GM20431 (cell line): Measurements from ENCODE around the gene EVL.
"Not testable (repeated sequence)": the region's sequence is repeated elsewhere in the genome, so short reads cannot be mapped to it uniquely, and the experiment has no call there.

ENCODE experiments used
- in situ Hi-C: fragments of 300-500 bp; cut with MseI, MboI; formaldehyde crosslinking; loops from one replicate; pipeline ENCODE4 v1.15.0; 2020; ENCODE audit warnings: low sequenced_read_pairs; ENCODE audit not compliant: unreplicated experiment

EVL gene

GRCh38 chr14:100063314-100063941, 1.8 kb upstream of the EVL start:
- in situ Hi-C loops: no loop called here

- in situ Hi-C loops: not testable (repeated sequence)
These were observed 708 bp upstream of the EVL start for GRCh38 chr14:100064335-100065092.

DNA sequence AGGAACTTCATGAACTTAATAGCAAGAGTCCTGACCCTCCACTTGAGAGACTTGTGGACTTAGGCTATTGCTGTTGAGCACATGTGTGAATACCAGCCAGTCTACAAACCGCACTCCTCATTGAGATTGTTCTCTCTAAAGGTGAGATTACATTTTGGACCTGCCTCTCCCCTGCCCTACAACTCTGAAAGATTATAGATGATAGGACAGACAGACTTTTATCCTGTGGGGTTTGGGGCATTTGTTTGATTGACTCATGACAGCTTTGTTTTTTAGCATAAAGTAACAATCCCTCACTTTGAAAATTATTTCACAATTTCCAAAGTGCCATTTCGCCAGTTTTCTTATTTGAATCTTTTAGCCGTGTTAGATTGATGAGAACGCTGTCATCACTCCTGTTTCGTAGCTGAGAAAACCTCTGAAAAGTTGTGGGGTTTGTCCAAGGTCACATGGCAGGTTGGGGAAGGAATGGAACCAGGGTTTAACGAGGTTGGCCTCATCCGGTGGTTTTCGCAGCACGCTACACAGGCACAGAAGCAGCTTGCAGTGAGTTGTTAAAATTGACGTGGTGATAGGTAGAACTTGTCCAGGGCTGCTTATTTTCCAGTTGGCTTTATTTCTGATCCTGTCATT, 836 bp downstream of the EVL start:
- in situ Hi-C loops: no loop called here

GRCh38 chr14:100066962-100067361, 1.7 kb downstream of the EVL start:
- in situ Hi-C loops: no loop called here

- in situ Hi-C loops: no loop called here
These were observed 2.3 kb downstream of the EVL start for GRCh38 chr14:100067481-100067880.

- in situ Hi-C loops: no loop called here
These were observed 3.0 kb downstream of the EVL start for GRCh38 chr14:100067971-100068959.

DNA sequence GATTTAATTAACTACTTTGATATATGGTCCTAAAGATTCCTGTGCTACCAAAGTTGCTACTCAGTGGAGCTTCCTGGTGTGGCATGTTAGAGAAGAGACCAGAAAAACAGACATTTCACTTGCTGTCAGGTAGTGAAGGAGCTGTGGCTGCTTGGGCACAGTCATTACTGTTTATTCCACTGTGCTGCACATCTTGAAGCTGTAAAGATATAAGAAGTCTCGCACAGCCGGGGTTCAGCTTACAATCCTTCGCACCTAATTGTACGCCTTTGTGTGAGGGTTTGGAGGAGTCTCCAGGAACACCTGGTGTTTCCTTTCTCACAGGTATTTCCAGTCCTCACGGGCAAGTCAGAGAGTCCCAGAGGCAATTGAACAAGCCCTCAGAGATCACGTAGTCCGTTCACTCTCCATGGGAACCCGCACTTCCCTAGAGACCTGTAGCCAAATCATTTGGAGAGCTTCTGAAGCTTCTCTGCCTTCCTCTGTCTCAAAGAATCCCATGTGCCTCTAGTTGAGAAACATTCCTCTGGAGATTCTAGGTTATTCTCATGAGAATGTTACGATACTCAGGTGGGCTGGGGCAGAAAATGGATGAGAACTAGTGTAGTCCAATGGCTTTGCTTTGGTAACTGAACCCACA, 4.1 kb downstream of the EVL start:
- in situ Hi-C loops: no loop called here

DNA sequence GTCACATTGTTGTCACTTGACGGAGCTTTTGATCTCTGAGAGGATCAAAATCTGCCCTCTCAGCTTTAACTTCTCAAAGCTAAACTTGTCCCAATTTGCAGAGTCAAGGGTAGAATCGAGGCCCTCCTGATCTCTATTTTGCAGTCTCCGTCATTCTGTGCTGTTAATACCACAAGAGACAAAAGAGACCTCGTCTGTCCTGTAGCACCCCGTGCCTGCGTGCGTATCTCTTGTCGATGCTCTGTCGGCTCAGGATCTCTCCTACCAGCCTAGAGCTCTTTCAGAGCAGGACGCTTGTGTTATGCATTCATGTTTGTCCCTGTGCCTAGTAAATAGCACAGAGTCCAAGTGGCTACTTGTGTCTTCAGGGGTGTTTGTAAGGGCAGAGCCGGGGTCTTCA, 5.1 kb downstream of the EVL start:
- in situ Hi-C loops: no loop called here

DNA sequence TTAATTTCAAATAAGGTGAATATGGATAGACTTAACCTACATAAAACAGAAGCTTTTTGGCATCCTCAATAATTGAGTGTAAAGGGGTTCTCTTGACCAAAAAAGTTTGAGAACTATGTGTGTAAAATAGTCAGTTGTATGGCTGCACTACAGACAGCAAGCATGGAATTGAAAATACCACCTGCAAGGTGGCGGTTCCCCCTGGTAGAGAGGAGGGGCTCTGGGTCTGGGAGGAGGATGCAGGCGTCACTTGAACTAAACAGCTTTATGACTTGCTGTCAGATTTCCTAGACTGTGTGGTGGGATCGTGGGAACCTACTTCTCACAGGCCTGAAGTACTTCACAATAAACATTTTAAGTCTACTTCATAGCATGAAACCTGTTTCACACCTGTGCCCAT, 6.3 kb downstream of the EVL start:
- in situ Hi-C loops: no loop called here

GRCh38 chr14:100072783-100073346, 7.6 kb downstream of the EVL start:
- in situ Hi-C loops: no loop called here

DNA sequence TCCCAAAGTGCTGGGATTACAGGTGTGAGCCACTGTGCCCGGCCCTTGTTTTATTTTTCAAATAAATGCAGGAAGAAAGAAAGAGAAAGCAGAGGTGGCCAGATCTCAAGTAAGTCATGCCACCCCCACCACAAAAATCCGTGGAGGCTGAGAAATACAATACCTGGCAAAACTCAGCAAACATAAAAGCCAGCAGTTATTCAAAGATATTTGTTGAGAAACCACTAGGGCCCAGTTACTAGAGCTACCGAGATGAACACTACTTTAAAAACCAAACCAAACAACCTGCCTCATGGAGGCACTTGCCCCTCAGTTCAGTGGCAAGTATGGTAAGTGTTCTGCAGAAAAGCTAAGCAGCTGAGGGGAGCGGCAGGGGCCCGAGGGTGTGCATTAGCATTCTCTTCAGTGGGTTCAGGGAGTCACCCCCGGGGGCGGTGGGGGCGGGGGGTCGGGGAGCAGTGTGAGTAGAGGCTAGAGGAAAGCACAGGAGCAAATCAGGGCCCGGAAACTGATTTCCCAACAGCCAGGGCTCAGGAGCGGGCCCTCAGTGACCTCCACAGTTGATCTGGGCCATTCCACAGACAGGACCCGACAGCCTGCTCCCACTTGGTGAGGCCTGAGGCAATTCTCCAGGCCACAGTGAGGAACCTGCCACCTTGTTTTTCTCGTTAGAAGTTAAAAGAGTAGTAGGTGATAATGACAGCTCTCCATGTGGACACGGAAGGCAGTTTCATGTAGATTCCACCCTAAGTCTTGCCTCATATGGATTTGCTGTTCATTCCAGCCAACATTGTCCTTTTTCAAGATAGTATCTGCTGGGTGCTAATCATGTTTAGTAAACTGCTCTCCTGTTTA, 8.6 kb downstream of the EVL start:
- in situ Hi-C loops: no loop called here

GRCh38 chr14:100074431-100075100, 9.3 kb downstream of the EVL start:
- in situ Hi-C loops: no loop called here

DNA sequence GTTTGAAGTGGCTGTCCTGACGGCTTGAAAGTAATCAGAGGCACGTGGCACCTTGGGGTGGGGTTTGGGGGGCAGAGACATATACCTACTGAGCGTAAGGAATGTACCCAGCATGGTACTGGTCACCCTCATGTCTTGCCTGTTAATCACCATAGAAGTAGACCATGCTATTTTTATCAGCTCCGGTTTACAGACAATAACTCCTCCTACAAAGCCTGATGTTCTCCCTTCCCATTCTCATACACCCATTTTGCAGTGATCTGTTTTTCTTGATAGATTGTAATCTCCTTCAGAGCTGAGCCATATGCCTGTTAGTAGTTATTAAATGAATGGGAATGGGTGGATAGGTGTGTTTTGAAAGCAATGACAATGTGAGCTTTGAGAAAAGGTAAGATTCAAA, 10.5 kb downstream of the EVL start:
- in situ Hi-C loops: no loop called here

GRCh38 chr14:100076133-100076532, 10.9 kb downstream of the EVL start:
- in situ Hi-C loops: no loop called here

- in situ Hi-C loops: no loop called here
These were observed 11.4 kb downstream of the EVL start for GRCh38 chr14:100076606-100077005.

GRCh38 chr14:100077441-100077840, 12.2 kb downstream of the EVL start:
- in situ Hi-C loops: no loop called here

GRCh38 chr14:100078216-100078803, 13.1 kb downstream of the EVL start:
- in situ Hi-C loops: no loop called here
